HG03565 (cell line): ENCODE results near the gene KLHL35.
"Not testable (repeated sequence)": the region's sequence is repeated elsewhere in the genome, so short reads cannot be mapped to it uniquely, and the experiment has no call there.

Experiments used
- ATAC-seq: cut with Tn5 transposase; IDR thresholded peaks from one replicate; pipeline ENCODE4 v1.9.1; 2021; ENCODE audit warnings: mild to moderate bottlenecking, moderate library complexity; ENCODE audit not compliant: unreplicated experiment

Gene KLHL35

DNA sequence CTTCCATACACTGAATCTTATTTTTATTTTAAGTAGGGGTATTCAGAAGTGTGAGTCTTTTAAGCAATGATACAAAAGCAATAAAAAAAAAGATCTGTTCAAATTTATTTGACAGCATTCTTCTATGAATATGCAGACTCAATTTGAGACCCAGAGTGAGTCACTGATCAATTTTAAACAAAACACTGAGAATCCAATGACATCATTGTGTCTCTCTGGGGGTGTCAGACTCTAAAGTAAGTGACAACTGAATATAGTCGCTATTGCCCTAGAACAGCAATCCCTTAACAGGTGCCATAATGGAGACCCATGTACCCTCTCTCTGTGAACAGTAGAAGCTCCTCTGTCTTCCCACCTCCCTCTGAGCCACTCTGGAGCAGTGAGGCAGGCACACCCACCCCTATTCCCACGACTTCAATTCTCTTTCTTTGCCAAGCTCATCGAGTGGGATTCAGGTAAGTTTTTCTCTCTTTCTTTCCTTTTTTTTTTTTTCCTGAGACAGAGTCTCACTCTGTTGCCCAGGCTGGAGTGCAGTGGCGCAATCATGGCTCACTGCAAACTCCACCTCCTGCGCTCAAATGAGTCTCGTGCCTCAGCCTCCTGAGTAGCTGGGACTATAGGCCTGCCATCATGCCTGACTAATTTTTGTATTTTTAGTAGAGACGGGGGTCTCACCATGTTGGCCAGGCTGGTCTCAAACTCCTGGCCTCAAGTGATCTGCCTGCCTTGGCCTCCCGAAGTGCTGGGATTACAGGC, 38.7 kb downstream of the KLHL35 start:
- no peak for ATAC-seq

- no peak for ATAC-seq
These were observed 43.1 kb downstream of the KLHL35 start for GRCh38 chr11:75389925-75390324.

DNA sequence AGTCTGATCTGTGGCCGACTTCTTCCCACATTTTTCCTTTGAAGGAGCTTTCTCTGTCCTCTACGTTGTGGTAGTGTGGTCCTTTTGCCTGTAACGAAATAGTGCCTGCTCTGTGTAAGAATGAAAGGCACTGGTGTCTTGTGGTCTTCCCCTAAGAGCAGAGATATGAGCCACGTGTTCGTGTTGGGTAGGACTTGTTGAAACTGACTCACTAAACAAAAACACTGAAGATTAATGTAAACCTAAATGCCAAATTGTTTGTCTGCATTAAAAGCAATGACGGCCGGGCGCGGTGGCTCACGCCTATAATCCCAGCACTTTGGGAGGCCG, 43.8 kb downstream of the KLHL35 start:
- no peak for ATAC-seq

DNA sequence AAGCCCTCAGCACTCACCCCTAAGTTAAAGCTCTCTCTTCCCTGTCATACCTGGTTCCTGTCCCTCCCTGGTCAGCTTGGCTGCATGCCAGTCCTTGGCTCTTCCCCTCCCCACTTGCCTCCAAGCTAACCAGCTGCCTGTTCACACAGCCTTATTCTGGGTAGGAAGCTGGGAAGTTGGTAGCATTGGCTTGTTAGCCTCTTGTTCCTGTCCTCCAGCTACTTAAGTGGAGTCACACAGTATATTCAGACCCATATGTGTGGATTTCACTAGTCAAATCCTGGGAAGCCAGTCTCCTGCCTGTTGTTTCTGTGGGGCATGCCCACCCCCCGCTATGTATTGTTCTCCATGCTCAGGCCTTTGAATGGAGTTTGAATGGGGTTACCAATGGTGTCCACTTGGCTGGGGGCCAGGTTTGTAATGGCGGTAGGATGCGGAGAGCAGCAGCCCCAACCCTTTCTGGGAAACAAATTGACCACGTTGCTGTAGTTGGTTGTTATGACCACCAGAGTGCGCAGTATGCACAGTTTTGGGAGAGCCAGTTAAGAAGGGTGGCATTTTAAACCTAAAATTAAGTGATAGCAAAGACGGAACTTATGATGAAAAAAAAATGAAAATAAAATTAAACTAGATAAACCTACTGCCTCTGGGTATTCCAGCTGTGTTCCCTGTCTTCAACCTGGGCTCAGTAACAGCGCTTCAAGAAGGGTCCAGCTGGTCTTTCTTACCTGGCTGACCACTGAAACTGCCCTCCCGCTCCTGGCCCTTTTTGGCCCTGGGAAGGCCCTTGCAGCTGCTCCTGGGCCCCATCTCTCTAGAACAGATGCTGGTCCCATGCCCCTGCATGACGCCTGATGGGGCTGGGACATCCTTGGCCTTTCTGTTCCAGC, 44.4 kb downstream of the KLHL35 start:
- no peak for ATAC-seq

DNA sequence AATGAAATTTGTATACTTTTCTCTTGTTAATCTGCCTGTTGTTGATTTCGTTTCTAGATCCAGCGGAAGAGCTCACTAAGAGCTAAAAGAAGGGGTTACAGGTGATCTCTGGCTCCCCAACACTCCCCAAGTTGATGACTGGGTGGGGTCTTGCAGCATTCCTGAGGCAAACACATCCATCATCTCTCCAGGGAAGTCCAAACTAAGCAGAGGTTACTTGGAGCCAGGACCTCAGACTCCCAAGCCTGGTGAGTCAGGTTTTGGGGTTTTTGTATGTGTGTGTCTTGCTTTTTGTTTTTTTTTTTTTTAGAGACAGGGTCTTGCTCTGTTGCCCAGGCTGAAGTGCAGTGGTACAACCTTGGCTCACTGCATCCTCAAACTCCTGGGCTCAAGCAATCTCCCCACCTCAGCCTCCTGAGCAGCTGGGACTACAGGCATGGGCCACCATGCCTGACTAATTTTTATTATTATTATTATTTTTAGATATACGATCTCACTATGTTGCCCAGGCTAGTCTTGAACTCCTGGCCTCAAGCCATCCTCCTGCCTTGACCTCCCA, 45.2 kb downstream of the KLHL35 start:
- ATAC-seq: no peak

- no peak for ATAC-seq
These were observed 45.9 kb downstream of the KLHL35 start for GRCh38 chr11:75386942-75387630.

- ATAC-seq: no peak
These were observed 48.4 kb downstream of the KLHL35 start for GRCh38 chr11:75384438-75385080.

DNA sequence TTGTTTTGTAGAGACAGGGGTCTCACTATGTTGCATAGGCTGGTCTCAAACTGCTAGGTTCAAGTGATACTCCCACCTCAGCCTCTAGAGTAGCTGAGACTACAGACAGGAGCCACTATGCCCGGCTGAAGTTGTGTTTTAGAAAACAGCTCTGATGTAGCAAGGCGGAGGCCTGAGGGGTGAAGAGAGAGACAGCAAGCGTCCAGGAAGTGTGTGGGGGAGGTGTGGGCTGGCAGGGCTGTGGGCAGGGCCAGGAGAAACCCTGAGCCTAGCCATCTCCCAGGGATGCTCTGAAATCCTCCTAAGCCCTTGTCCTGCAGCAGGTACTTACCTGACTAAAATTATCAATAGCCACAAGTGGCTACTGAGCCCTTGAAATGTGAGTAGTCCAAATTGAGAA, 49.8 kb downstream of the KLHL35 start:
- no peak for ATAC-seq

DNA sequence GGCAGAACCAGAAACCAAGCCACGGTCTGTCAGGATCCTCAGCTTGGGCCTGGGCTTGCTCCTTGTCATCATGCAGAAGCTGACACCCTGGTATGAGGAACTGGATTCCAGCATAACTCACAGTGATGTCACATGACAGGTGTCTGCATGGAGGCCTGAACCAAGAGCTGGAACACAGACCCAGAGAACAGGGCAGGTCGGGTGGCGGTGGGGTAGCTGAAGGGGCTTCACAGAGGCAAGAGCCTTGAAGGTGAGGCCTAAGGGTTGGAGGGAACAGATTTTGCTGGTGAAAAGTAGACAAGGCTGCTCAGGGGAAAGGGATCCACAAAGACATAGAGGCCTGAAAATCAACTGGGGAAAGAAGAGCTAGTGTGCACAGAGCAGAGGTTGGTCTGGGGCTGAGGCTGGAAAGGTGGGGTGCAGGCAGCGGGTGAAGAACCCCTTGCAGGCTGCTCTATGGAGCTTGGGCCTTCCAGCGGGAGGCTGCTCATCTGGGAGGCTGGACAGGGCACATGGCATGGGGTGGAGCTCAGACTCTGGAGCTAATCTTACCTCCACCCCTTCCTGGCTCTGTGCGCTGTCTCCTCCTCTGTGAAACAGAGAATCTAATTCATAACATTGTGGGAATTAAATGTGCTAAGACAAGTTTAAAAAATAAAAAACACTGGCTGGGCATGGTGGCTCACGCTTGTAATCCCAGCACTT, 52.1 kb downstream of the KLHL35 start:
- no peak for ATAC-seq

DNA sequence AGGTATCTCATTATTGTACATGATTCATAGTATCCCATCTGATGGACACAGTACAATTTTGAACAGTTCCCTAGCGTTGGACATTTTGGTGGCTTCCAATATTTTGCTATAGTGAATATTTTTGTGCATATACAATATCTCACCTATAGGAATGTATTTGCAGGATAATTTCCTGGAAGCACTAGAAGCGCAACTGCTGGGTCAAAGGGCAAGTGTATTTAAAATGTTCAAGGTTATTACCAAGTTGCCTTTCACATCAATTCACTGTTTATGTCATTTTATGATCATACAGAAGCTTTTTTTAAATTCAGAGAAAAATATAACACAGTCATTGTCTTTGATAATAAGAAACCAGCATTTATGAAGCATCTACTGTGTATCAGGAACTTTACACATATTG, 52.8 kb downstream of the KLHL35 start:
- ATAC-seq: no peak

DNA sequence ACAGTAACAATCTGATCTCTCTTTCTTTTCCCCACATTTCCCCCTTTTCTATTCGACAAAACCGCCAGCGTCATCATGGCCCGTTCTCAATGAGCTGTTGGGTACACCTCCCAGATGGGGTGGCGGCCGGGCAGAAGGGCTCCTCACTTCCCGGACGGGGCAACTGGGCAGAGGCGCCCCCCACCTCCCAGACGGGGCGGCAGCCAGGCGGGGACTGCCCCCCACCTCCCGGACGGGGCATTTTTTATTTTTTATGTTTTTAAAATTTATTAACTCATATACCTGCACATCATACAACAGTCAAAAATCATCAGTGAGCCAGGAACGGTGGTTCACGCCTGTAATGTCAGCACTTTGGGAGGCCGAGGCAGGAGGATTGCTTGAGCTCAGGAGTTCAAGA, 54.2 kb downstream of the KLHL35 start:
- not testable (repeated sequence) for ATAC-seq

DNA sequence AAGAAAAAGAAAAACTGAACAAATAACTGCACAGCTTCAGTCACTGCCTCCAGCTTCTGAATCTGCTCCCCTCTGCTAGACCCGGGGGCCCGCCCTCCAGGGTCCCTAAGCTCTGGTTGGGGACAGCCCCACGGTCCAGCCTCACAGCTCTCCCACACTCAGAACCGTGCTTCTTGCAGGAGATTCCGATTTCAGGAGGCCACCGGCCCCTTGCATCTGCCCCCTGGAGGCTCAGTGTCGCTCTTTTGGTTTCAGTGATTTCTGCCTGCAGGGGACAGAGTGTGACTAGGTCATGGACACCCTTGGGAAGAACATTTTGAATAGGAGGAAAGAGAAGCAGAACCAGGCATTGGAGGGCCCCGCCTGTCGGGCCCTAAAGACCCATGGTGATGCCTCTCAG, 56.8 kb downstream of the KLHL35 start:
- ATAC-seq: no peak

DNA sequence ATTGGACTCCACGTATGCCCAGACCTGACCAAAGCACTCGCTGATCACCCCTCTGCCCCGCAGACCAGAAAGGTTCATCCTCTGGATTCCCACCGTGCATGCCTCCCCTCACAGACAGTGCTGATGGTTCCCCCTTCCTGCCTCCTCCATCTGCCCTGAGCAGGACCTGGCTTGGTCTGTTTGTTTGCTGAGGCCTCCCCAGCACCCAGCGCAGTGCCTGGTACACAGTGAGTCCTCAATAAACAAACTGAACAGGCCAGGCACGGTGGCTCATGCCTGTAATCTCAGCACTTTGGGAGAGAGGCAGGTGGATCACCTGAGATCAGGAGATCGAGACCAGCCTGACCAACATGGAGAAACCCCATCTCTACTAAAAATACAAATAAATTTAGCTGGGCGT, 57.4 kb downstream of the KLHL35 start:
- ATAC-seq: no peak

GRCh38 chr11:75374646-75375045, 58.4 kb downstream of the KLHL35 start:
- ATAC-seq: no peak

DNA sequence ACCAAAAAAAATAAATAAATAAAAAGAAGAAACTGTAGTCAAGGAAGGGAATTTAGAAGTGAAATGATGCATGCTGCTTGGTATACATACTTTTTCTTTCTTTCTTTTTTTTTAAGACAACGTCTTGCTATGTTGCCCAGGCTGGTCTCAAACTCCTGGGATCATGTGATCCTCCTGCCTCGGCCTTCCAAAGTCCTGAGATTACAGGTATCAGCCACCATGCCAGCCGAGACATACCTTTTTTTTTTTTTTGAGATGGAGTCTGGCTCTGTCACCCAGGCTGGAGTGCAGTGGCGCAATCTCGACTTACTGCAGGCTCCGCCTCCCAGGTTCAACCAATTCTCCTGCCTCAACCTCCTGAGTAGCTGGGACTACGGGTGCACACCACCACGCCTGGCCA, 59.8 kb downstream of the KLHL35 start:
- no peak for ATAC-seq
